IPS-NIHi7 (cell line): ENCODE data around the gene NANOS1.

ENCODE experiments used
- DNase-seq: peaks from one replicate; pipeline ENCODE4 v3.0.0; 2012; ENCODE audit warnings: mixed read lengths; ENCODE audit errors: extremely low spot score

NANOS1 gene

DNA sequence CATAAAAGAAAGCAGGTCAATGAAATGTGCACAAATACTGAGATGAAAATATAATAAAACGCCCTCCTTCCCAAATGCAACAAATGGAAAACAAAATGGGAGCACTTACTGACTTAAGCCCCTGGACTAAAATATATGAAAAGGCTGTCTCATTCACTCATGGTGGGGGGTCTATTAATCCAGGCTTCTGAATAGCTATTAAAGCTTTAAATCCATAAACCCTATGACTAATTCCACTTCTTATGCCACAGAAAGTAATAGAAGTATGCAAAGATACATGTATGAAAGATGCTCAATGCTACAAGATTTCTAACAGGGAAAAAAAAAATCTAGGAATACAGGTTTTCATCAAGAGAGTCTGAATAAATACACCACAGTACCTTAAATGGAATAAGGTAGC, 30.6 kb downstream of the NANOS1 start:
- no peak for DNase-seq

DNA sequence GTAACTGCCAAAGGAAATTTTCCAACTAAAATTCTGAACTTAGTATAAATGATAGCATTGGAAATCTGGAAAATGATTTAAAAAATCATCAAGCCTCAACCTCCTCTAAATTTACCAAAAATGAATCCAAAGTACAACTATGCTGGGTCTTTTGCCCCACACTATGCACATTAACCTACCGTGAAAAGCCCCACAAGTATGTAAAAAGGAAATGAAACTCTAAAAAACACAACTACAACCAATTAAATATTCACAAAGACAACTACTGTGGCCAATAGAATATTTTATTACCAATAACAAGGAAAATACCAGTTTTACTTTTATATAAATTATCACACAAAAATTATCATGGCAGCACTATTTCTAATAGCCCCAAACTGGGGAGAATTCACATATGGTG, 31.8 kb downstream of the NANOS1 start:
- no peak for DNase-seq

- no peak for DNase-seq
These were observed 32.4 kb downstream of the NANOS1 start for GRCh38 chr10:119061926-119062325.

- no peak for DNase-seq
These were observed 41.1 kb downstream of the NANOS1 start for GRCh38 chr10:119070395-119071165.

DNA sequence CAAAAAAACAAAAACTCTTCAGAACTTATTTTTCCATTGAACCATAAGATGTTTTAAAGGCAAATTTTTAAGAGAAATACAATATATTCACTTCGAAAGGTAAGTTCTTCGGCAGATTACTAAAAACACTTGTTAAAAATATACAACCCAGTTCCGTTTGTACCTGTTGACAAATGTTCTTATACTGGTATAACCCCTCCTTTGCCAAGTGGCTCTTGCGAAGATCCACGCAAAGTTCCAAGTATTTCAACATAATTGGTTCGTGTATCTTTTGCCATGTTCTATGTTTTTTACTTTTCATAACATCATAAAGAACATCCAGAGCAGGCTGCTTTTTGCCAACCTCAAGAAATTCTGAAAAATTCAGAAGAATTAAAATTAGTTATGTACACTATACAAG, 44.1 kb downstream of the NANOS1 start:
- no peak for DNase-seq

- no peak for DNase-seq
These were observed 49.1 kb downstream of the NANOS1 start for GRCh38 chr10:119078422-119079179.

DNA sequence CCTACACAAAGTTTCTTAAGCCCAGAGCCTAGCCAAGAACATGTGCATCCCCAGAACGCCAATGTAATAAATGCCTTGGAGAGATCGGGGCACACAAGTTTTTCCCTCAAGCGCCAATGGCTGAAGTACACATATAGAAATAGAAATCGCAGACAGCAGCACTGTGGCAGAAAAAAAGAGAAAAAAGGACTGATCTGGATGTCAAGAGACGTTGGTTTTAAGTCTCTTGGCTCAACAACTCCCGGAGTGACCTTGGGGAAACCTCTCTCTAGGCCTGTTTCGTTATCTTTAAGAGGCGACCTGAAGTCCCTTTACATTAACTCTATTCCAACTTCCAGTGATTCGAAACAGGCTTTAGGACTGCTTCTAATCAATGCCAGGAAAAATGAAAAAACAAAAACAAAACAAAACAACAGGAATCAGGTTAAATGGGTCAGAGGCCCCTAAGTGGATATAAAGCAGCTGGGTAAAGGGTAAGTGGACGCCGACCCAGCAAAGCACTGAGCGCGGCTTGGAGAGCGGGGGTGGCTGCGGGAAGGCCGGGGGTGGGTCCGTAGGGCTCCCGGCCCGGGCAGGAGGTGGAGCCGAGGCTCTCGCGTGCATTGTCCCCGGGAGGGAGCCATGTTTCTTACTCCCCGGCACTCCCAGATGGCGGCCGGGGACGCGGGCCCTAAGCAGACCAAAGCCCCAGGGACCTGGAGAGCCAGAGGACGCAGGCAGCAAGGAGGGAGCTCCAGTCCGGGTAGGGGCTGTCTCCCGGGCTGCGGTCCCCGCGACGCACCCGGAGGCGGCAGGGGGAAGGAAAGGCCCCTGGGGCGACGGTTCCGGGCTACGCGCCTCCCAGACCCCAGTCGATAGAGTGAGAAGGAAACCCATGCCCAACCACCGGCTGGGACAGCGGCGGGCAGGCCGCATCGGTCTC, 50.3 kb downstream of the NANOS1 start:
- DNase-seq, result peak; percentile 82

DNA sequence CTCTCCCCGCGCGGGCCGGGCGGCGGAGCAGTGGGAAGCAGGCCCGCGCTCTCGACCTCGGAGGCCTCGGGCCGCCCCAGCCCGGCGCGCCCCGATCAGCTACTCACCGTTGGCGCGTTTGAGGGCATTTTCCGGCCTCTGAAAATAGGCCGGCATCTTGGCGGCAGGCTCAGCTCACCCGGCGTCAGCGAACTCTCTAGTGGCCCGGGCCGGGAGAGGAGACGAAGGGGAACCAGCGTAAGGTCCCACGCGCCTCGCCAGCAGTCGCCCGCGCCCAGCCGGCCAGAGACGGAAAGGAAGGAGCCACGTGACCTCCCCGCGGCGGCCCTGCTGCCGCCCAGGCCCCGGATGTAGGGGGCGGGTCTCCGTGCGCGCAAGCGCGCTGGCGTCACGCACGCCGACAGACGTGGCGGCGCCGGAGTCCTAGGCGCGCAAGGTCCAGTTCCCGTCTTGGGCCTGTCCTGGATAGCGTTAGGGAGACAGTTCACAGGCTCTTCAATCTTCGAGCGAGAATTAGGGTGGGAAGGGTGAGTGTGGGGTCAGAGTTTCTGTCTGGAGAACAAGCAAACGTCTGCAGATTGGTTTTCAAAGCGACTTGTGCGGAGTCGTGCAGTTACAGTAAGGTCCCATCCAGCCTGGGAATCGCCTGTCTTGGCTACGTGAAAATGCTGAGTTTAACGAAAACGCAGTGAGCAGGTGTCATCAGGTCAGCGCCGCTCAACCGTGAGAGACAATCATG, 51.2 kb downstream of the NANOS1 start, which contains the start of gene EIF3A:
Gene EIF3A, minus strand, starts transcription at position 297 of the 739 bp plus-strand sequence. Its CDS starts 141 bp downstream, at position 156.
- peak; percentile 95 for DNase-seq
